Gastroesophageal sphincter (tissue), 3 donors: ENCODE data around the gene CLEC10A.

Source experiments
- EP300 ChIP-seq: sonication (generic); formaldehyde crosslinking; IDR thresholded peaks from one replicate; pipeline ENCODE4 v1.6.1; 2017; ENCODE audit warnings: antibody characterized with exemption, mild to moderate bottlenecking
- POLR2A ChIP-seq, 2 donors: fragments of 450-650 bp; IDR thresholded peaks; one replicate each; pipeline ENCODE4 v1.6.1; 2017; ENCODE audit warnings: antibody characterized with exemption in 2 of 2, mild to moderate bottlenecking in 2 of 2, moderate library complexity in 1 of 2
- POLR2AphosphoS5 ChIP-seq: sonication (generic); formaldehyde crosslinking; IDR thresholded peaks from one replicate; pipeline ENCODE4 v1.6.1; 2017; ENCODE audit warnings: antibody characterized with exemption
- TF ChIP-seq, protein P1 (sequence below), 4 experiments: fragments of 200-600 bp in 2 of 4; fragments of 450-650 bp in 2 of 4; sonication (generic) in 1 of 4; IDR thresholded peaks; one replicate each; pipeline ENCODE4 v1.5.1; 2017 to 2019; ENCODE audit warnings: antibody characterized with exemption in 4 of 4, mild to moderate bottlenecking in 2 of 4, moderate library complexity in 2 of 4

GRCh38 chr17:7043497-7044198 is 36.4 kb downstream of the CLEC10A start, which contains the start of gene SLC16A11:
- TF ChIP-seq POLR2A (IDR thresholded peaks at IDR 0.05) (no peak), EP300 (no peak), POLR2AphosphoS5 (no peak)
- TF ChIP-seq, protein P1, sequence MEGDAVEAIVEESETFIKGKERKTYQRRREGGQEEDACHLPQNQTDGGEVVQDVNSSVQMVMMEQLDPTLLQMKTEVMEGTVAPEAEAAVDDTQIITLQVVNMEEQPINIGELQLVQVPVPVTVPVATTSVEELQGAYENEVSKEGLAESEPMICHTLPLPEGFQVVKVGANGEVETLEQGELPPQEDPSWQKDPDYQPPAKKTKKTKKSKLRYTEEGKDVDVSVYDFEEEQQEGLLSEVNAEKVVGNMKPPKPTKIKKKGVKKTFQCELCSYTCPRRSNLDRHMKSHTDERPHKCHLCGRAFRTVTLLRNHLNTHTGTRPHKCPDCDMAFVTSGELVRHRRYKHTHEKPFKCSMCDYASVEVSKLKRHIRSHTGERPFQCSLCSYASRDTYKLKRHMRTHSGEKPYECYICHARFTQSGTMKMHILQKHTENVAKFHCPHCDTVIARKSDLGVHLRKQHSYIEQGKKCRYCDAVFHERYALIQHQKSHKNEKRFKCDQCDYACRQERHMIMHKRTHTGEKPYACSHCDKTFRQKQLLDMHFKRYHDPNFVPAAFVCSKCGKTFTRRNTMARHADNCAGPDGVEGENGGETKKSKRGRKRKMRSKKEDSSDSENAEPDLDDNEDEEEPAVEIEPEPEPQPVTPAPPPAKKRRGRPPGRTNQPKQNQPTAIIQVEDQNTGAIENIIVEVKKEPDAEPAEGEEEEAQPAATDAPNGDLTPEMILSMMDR (IDR thresholded peaks at IDR 0.05), result no peak
